Measurements from ENCODE around the gene PEAR1. TPM values are rescaled to one million over a fixed set of nuclear protein-coding genes. Genes with fewer than 3 reads are reported as not detected.

Gene PEAR1
- total RNA-seq, 1 experiment from 2014 or later = 0.39 TPM

- Histone ChIP-seq H2AFZ (ENCODE audit: low read length) (no peak overlapping the region), H4K91ac (ENCODE audit: insufficient read length, low read depth, low read length) (no peak overlapping the region), H3K27ac (ENCODE audit: insufficient read length, low read depth, low read length) (no peak overlapping the region), H2BK12ac (ENCODE audit: insufficient read length, low read depth, low read length) (no peak overlapping the region), H2BK120ac (ENCODE audit: low read depth, low read length, poor library complexity, severe bottlenecking) (no peak overlapping the region), H3K27me3 (ENCODE audit: insufficient read depth, low read length) (peaks cover 10% of the 10 kb centered on the region; the same call in 1 of the 2 replicates), H4K5ac (ENCODE audit: insufficient read length, low read depth, low read length) (no peak overlapping the region), H2BK15ac (ENCODE audit: low read depth, low read length) (no peak overlapping the region), H3K4ac (ENCODE audit: low read depth, low read length) (no peak overlapping the region), H3K23me2 (ENCODE audit: insufficient read length, low read depth, low read length, poor library complexity, severe bottlenecking) (no peaks in the 10 kb centered on the region), H3K9ac (ENCODE audit: extremely low read depth, insufficient read length, low read length) (no peak overlapping the region), H3K79me1 (ENCODE audit: insufficient read depth, low read depth, low read length, poor library complexity, severe bottlenecking) (no peaks in the 10 kb centered on the region), H3K18ac (ENCODE audit: insufficient read length, low read depth, low read length) (no peak overlapping the region), H2BK5ac (ENCODE audit: insufficient read length, low read length) (no peak overlapping the region), H3K4me2 (ENCODE audit: insufficient read depth, insufficient read length, low read length) (peak overlapping the region; percentile 19), H3K14ac (ENCODE audit: insufficient read depth, low read length) (no peak overlapping the region), H3T11ph (ENCODE audit: low read length) (no peak overlapping the region), H3K56ac (ENCODE audit: insufficient read length, low read depth, low read length) (no peak overlapping the region), H4K8ac (replicated peaks; ENCODE audit: insufficient read length, low read depth, low read length) (no peak overlapping the region), H3K4me1 (ENCODE audit: insufficient read depth, low read length) (peaks cover 2% of the 10 kb centered on the region; the same call in 1 of the 2 replicates), H4K20me1 (ENCODE audit: control insufficient read depth, insufficient read depth, insufficient read length) (no peaks in the 10 kb centered on the region), H3K9me3 (ENCODE audit: control insufficient read depth, low read depth, low read length) (no peaks in the 10 kb centered on the region), H2AK5ac (ENCODE audit: insufficient read length, low read length) (no peak overlapping the region), H3K79me2 (ENCODE audit: insufficient read depth, low read length) (no peaks in the 10 kb centered on the region), H3K23ac (ENCODE audit: insufficient read length, low read depth, low read length) (no peak overlapping the region), H2BK20ac (ENCODE audit: low read depth, low read length, poor library complexity, severe bottlenecking) (no peak overlapping the region)
- TF ChIP-seq CTCF (conservative IDR thresholded peaks at IDR 0.05) = no peak
- Mint-ChIP-seq H3K27ac (no peak overlapping the region), H3K9me3 (no peaks in the 10 kb centered on the region; a peak in 2 of 5 replicates), H3K36me3 (ENCODE audit: insufficient read depth in 1 of 3, low read depth in 3 of 3) (no peaks in the 10 kb centered on the region), H3K4me1 (peaks cover 40 to 62% of the 10 kb centered on the region in 2 experiments), H3K4me3 (peak overlapping the region in 1 of 2 experiments; percentile 63; a peak in 1 of 5 replicates), H3K27me3 (ENCODE audit: low read depth) (peaks cover 80% of the 10 kb centered on the region)
- no CpG with 5 or more reads among the region's 6 CpGs for whole genome bisulfite sequencing (ENCODE audit: extremely low coverage, insufficient read length, low lambda C conversion rate)
- no peak for DNase-seq
These were observed 5.8 kb upstream of the PEAR1 start for GRCh38 chr1:156887734-156888133.
